GM19452 (cell line): ENCODE data around the gene TMEM132C.

Source experiments
- ATAC-seq: cut with Tn5 transposase; IDR thresholded peaks from one replicate; pipeline ENCODE4 v1.9.1; 2021; ENCODE audit not compliant: unreplicated experiment

TMEM132C gene

GRCh38 chr12:128652136-128652751 lies 385.3 kb downstream of the TMEM132C start:
- no peak for ATAC-seq

GRCh38 chr12:128654468-128654867 lies 387.5 kb downstream of the TMEM132C start:
- ATAC-seq = no peak

- ATAC-seq = no peak
These were observed 390.4 kb downstream of the TMEM132C start for GRCh38 chr12:128657378-128657777.

- ATAC-seq = no peak
These were observed 393.7 kb downstream of the TMEM132C start for GRCh38 chr12:128660532-128661225.

- ATAC-seq = no peak
These were observed 394.2 kb downstream of the TMEM132C start for GRCh38 chr12:128661226-128661569.

DNA sequence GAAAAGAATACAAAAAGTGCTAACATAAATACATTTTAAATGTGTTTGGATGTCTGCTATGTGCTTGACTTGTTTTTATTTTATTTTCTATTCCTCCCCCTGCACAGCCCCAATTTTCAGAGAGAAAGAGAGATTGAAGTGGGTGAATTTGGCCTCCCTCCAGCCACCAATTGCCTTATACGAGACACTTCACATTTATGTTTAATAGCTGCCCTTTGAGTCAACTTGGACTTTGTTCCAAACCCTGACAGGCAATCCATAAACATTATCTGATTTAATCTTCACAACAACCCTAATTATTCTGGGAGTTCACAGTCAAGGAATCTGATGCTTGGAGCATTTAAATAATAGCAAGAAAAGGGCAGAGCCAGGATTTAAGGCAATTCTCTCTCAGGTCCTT lies 395.1 kb downstream of the TMEM132C start:
- no peak for ATAC-seq

- no peak for ATAC-seq
These were observed 397.5 kb downstream of the TMEM132C start for GRCh38 chr12:128664501-128664900.

GRCh38 chr12:128667193-128667592 lies 400.2 kb downstream of the TMEM132C start:
- ATAC-seq = no peak

DNA sequence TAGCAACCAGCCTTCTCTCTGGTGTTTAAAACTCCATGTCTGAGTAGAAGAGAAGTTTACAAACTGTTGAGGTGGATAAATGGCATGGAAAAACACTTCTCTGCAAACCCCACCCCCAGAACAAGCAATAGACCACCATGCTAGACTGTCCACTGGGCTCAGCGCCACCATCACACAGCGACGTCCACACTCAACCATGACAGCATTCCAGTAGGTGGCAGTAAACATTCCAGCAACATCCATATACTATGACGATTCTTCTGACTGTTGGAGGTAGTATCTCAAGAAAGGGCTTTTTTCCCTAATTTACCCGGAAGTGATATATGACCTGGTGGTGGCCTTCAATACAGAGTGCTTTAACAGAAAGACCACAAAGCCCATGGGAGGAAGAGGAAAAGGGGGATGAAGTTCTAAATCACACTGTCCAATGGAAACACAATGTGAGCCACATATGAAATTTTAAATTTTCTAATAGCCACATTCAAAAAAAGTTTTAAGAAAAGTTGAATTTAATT lies 404.6 kb downstream of the TMEM132C start:
- no peak for ATAC-seq

DNA sequence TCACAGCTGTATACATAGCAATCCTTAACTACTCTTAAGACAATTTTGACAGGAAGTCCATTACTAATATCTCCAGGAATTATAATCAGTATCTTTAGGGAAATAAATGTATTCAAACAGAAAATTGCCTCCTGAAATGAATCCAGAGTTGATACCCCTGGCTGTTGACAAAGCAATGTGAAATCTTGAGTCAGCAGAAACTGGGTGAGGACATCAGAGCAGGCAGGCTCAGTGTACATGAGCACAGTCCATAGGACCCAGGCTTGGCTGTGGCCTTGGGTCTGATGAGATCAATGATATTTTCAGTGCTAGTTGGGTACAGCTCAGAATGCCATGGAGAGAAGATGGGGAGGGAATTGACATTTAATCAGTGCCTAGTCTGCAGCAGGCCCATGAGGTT lies 405.5 kb downstream of the TMEM132C start:
- ATAC-seq = no peak

DNA sequence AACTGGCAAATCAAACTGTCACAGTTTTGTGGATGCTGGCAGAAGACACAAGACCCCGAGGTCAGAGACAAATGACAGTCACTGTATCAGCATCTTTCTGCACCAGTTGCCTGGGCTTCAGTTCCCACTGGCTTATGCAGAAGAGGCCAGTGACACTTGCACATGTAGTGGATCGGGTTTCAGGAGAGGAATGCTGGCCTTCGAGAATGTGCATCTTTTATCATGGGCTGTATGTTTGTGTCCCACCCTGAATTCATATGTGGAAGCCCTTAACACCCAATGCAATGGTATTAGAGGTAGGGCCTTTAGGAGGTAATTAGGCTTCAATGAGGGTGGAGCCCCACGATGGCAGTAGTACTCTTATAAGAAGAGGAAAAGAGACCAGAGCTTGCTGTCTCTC lies 405.9 kb downstream of the TMEM132C start:
- no peak for ATAC-seq

DNA sequence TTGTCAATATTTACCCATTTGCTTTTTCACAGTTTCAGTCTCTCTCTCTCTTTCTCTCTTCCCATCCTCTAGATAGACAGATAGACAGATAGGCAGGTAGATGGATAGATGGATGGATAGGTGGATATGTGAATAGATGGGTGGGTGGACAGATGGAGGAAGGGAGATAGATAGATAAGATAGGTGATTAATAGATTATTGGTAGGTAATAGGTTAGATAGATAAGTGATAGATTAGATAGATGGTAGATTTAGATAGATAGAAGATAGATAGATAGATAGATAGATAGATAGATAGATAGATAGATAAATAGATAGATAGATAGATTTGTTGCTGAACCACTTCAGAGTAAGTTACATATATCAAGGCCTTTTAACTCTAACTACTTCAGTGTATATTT lies 408.6 kb downstream of the TMEM132C start:
- ATAC-seq = no peak

- ATAC-seq = no peak
These were observed 413.6 kb downstream of the TMEM132C start for GRCh38 chr12:128680555-128680954.

- ATAC-seq = no peak
These were observed 415.7 kb downstream of the TMEM132C start for GRCh38 chr12:128682548-128683275.

GRCh38 chr12:128684352-128684751 lies 417.4 kb downstream of the TMEM132C start:
- no peak for ATAC-seq

DNA sequence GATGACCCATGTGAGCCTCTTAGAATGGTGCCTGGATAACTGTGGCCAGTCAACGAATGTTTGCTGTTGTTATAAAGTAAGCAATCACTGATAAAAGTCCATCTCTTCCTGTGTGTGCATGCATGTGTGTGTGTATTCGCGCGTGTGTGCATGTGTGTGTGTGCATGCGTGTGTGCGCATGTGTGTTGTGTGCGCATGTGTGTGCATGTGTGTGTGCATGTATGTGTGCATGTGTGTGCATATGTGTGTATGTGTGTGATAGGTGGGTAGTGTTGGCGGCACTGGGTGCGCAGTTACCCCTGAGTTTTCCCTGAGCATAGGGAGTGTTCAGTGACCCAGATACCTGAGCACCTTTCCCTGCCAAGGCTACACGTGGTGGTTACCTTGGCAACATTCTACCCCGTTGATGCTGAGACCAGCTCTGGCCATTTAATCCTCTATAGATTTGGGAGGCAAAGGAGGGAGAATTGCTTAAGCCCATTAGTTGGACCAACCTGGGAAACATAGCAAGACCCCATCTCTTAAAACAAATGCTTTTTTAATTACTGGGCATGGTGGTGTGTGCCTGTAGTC lies 419.0 kb downstream of the TMEM132C start:
- no peak for ATAC-seq

- ATAC-seq = no peak
These were observed 420.9 kb downstream of the TMEM132C start for GRCh38 chr12:128687851-128688250.

GRCh38 chr12:128690641-128691040 lies 423.7 kb downstream of the TMEM132C start:
- ATAC-seq = no peak

DNA sequence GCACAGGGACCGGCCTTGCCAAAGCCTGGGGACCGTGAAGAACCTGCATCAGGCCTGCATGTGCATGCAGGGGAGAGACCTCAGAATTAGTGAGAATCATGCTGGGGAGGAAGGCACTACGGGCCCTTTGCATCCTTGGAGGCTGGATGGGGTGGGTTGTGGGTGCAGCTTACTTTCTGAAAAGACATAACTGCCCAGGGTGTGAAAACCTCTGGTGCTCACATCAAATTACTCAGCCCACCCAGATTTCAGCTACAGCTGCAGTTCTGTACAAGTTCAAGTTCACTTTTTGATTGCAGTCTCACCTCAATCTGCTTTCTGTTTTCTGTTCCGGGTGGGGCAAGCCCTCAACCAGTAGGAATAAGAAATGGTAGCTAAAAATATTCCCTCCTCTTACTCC lies 426.1 kb downstream of the TMEM132C start:
- ATAC-seq = no peak

DNA sequence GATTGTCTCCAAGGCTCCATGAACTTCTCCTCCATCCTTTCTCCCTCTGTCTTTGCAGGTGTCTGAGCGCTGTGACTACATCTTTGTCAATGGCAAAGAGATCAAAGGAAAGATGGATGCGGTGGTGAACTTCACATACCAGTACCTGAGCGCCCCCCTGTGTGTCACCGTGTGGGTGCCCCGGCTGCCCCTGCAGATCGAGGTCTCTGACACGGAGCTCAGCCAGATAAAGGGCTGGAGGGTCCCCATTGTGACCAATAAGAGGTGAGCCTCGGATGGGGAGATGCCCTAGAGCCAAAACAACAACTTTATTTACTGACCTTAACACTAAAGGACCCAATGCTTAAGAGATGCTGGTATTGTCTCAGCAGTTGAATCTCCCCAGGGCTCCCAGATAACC lies 426.8 kb downstream of the TMEM132C start:
- no peak for ATAC-seq

DNA sequence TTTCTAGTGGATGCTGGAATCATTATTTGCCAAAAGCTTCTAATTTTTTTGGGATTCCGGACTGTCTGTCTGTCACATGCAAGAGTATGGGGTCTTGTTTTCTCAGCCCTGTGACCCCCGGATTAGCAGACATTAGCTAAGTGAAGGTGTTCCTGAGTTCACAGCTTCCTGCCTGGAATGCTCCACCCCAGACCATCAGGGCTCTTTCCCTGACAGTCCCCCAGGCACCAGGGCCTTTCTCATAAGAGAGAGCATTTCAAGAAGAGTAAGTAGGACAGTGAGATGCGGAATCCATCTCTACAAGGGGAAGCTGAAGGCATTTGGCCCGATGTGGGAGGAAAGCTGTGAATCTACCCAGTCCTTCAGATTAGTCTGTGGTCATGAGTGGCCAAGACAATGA lies 427.5 kb downstream of the TMEM132C start:
- ATAC-seq = no peak

- no peak for ATAC-seq
These were observed 428.7 kb downstream of the TMEM132C start for GRCh38 chr12:128695697-128696096.
